Activated T-cell treated with anti-CD3 and anti-CD28 coated beads, Interleukin-2, amount 50 U/mL, for 48 hours (primary cell): Measurements from ENCODE around the gene EIF4G1.
"Not testable (repeated sequence)": the region's sequence is repeated elsewhere in the genome, so short reads cannot be mapped to it uniquely, and the experiment has no call there.

ENCODE experiments used
- DNase-seq, 2 experiments: peaks; one replicate each; pipeline ENCODE4 v3.0.0-alpha.2; 2020

EIF4G1 gene, protein sequence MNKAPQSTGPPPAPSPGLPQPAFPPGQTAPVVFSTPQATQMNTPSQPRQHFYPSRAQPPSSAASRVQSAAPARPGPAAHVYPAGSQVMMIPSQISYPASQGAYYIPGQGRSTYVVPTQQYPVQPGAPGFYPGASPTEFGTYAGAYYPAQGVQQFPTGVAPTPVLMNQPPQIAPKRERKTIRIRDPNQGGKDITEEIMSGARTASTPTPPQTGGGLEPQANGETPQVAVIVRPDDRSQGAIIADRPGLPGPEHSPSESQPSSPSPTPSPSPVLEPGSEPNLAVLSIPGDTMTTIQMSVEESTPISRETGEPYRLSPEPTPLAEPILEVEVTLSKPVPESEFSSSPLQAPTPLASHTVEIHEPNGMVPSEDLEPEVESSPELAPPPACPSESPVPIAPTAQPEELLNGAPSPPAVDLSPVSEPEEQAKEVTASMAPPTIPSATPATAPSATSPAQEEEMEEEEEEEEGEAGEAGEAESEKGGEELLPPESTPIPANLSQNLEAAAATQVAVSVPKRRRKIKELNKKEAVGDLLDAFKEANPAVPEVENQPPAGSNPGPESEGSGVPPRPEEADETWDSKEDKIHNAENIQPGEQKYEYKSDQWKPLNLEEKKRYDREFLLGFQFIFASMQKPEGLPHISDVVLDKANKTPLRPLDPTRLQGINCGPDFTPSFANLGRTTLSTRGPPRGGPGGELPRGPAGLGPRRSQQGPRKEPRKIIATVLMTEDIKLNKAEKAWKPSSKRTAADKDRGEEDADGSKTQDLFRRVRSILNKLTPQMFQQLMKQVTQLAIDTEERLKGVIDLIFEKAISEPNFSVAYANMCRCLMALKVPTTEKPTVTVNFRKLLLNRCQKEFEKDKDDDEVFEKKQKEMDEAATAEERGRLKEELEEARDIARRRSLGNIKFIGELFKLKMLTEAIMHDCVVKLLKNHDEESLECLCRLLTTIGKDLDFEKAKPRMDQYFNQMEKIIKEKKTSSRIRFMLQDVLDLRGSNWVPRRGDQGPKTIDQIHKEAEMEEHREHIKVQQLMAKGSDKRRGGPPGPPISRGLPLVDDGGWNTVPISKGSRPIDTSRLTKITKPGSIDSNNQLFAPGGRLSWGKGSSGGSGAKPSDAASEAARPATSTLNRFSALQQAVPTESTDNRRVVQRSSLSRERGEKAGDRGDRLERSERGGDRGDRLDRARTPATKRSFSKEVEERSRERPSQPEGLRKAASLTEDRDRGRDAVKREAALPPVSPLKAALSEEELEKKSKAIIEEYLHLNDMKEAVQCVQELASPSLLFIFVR (N-terminal part only)

GRCh38 chr3:184314363-184314699 is at the start of gene EIF4G1:
TSS of gene EIF4G1 (plus strand) at chr3:184314606. CDS start at chr3:184315797, 1,191 bp downstream.
- peak; percentile 92 to 94 for DNase-seq

GRCh38 chr3:184267249-184267648 is 47.2 kb upstream of the EIF4G1 start:
- not testable (repeated sequence) for DNase-seq

- no peak for DNase-seq
Measured at GRCh38 chr3:184272269-184272668, 42.1 kb upstream of the EIF4G1 start.

DNA sequence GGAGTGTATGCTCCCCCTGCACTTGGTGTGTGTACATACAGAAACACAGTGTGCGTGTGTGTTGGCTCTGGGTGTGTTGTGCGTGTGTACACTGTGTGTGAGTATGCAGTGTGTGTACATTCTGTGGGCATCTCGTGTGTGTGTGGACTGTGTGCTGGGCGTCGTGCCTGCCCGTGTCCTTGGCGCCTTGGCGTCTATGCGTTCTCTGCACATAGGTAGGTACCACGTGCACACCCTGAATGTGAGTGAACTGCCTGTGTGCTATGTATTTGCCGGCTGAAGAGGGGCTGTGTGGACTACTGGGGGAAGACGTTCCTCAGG is 39.1 kb upstream of the EIF4G1 start:
- DNase-seq: no peak

DNA sequence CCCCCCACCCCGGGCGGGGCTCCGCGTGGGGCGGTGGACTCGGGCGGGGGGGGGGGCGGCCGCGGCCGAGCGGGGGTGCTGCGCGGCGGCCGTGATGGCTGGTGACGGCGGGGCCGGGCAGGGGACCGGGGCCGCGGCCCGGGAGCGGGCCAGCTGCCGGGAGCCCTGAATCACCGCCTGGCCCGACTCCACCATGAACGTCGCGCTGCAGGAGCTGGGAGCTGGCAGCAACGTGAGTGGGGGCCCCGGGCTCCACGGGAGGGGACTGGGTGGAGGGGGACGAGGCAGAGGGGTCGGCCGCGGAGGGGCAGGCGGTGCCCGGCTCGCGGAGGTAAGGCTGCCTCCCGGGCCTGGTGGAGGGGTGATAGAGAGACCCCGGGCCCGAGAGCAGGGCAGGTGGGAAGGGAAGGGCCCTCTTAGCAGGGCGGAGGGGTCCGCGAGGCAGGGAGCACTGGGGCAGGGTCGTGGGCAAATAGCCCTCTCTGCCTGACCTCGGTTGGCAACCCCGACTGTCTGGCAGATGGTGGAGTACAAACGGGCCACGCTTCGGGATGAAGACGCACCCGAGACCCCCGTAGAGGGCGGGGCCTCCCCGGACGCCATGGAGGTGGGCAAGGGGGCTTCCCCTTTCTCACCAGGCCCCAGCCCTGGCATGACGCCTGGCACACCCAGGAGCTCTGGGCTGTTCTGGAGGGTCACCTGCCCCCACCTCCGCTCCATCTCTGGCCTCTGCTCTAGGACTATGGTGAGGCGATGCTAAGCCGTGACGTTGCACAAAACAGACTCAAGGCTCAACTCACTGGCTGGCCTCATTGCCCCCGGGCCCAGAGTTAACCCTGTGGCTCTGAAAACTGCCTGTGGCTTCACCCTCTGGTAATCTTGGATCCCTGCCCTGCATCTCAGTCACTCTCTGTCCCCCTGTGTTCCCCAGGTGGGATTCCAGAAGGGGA is 38.2 kb upstream of the EIF4G1 start, which contains the start of gene ECE2:
TSS of gene ECE2 (plus strand) at position 62 of the 950 bp plus-strand sequence. CDS start at position 194, 132 bp downstream.
- no peak for DNase-seq

- no peak for DNase-seq
Measured at GRCh38 chr3:184277366-184277765, 37.0 kb upstream of the EIF4G1 start.

DNA sequence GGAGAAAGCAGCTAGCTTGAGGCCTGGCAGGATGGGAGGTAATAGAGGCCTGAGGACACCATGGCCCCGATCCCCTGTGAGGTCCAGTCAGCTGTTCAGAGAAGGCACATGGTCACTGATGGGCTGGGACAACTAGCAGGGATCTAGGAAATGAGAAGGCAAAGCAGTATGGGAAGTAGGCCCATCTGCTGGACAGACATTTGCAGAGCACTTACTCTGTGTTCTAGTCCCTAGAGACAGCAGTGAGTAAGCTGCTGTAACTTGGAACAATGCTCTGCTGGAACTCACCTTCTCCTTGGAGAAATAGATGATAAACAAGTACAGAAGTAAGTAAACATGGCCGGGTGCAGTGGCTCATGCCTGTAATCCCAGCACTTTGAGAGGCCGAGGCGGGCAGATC is 31.5 kb upstream of the EIF4G1 start:
- no peak for DNase-seq

- no peak for DNase-seq
Measured at GRCh38 chr3:184283681-184284080, 30.7 kb upstream of the EIF4G1 start.

DNA sequence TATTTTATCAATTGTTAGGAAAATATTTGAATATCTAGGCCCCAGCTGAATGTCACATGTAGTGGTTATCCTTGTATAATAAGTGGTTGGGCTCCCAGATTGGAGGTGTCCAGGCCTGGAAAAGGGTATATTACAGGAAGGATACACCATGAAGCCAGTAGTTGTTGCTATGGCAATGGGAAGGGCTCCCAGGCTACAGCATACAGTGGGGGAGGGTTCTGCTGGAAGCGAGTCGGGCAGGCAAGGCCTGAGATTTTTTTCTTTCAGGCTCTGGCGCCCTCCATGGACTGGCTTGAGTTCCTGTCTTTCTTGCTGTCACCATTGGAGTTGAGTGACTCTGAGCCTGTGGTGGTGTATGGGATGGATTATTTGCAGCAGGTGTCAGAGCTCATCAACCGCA is 29.7 kb upstream of the EIF4G1 start:
- peak; percentile 36 to 44 for DNase-seq

DNA sequence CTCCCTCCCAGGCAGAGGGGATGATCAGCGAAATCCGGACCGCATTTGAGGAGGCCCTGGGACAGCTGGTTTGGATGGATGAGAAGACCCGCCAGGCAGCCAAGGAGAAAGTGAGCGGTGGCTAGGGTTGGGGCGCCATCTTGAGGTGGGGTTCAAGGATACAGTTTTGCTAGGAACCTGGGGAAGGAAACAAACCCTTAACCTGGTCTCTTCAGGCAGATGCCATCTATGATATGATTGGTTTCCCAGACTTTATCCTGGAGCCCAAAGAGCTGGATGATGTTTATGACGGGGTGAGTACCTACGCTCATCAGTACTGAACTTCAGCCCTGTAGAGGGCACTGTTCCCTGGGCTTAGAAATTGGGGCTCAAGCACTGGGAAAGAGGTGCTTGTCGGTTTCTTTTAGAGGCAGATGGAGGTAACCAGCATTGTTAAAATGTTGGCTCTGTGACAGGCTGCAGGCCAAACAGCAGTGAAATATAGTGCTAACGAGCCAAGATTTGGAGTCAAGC is 24.9 kb upstream of the EIF4G1 start:
- peak; percentile 79 to 84 for DNase-seq

GRCh38 chr3:184290331-184290730 is 24.1 kb upstream of the EIF4G1 start:
- DNase-seq: no peak

DNA sequence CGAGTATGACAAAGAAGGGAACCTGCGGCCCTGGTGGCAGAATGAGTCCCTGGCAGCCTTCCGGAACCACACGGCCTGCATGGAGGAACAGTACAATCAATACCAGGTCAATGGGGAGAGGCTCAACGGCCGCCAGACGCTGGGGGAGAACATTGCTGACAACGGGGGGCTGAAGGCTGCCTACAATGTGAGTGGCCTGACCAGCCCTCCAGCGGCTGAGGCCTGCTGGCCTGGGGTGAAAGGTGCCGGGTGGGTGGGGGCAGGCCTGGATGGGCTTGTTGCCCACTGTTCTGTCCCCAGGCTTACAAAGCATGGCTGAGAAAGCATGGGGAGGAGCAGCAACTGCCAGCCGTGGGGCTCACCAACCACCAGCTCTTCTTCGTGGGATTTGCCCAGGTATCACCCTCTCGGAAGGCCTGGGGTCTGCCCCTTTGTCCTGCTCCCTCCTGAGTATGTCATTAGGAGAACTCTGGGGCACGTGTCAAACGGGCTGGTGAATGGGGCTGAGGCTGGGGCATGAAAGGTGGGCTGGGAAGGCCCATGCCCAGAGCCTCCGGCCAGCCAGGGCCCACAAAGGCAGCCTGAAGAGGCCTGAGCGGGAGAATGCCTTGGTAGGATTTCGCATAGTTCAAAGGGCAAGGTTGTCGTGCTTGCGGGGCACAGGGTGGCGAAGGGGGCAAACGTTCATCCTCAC is 23.2 kb upstream of the EIF4G1 start:
- no peak for DNase-seq

DNA sequence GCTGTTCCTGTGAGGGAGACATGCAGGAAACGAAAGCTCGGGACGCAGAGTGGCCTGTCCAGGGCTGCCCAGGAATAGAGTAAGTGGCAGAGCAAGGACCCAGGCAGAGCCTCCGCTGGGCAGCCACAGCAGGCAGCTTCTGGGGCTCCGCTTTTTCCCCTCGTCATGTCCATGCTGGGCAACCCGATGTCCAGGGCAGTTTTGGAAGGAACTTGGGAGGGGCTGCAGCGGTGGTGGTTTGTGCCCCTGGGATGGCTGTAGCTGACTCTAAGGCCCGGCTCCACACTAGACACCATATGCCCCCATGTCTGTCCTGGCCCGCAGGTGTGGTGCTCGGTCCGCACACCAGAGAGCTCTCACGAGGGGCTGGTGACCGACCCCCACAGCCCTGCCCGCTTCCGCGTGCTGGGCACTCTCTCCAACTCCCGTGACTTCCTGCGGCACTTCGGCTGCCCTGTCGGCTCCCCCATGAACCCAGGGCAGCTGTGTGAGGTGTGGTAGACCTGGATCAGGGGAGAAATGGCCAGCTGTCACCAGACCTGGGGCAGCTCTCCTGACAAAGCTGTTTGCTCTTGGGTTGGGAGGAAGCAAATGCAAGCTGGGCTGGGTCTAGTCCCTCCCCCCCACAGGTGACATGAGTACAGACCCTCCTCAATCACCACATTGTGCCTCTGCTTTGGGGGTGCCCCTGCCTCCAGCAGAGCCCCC is 22.5 kb upstream of the EIF4G1 start:
- DNase-seq: no peak

GRCh38 chr3:184295771-184296170 is 18.6 kb upstream of the EIF4G1 start:
- DNase-seq: no peak

GRCh38 chr3:184296616-184297015 is 17.8 kb upstream of the EIF4G1 start:
- DNase-seq: no peak

- DNase-seq: peak; percentile 98 to 99
Measured at GRCh38 chr3:184298759-184299487, 15.5 kb upstream of the EIF4G1 start, which contains the start of gene PSMD2. TSS of gene PSMD2 (plus strand) at chr3:184299241. CDS start at chr3:184299267, 26 bp downstream.

GRCh38 chr3:184299488-184300377 is 14.7 kb upstream of the EIF4G1 start:
- DNase-seq: no peak

- DNase-seq: no peak
Measured at GRCh38 chr3:184300378-184300720, 14.1 kb upstream of the EIF4G1 start.

DNA sequence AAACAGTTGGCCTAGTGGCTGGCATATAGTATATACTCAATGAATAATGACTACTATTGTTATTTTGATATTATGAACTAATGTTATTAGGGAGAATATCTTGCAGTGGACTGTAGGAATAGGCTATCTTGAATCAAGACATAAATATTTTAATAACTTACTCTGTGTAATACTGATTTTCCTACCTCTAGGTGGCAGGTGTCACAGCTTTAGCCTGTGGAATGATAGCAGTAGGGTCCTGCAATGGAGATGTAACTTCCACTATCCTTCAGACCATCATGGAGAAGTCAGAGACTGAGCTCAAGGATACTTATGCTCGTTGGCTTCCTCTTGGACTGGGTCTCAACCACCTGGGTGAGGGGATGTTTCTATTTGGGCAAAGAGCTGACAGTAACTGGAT is 8.8 kb upstream of the EIF4G1 start:
- DNase-seq: no peak
